OCI-LY7 (cell line): ENCODE data around the gene PRR30. TPM values are rescaled to one million over a fixed set of nuclear protein-coding genes. Genes with fewer than 3 reads are reported as not detected.

Experiments
- BruUV-seq: library from RNA; stranded (reverse); fragments of 400-500 nt; replicated peaks from 2 replicates; lab custom pipeline; 2021; lab: Mats Ljungman, UMichigan
- CTCF ChIA-PET: fragments of 300-600 bp; sonication (Branson Sonifier 250); formaldehyde crosslinking; loops from one replicate; lab custom pipeline; 2022; ENCODE audit warnings: antibody characterized with exemption; ENCODE audit not compliant: unreplicated experiment; lab: Charles Lee
- POLR2A ChIA-PET: fragments of 300-600 bp; sonication (Branson Sonifier 250); formaldehyde crosslinking; loops from one replicate; lab custom pipeline; 2022; ENCODE audit warnings: antibody characterized with exemption; lab: Charles Lee
- DNase-seq: peaks from one replicate; pipeline ENCODE4 v3.0.0-alpha.2; 2015; ENCODE audit warnings: low spot score
- H2AFZ ChIP-seq: fragments of 200-600 bp; sonication (generic), shearing (Covaris generic); 2 replicates; pipeline ENCODE4 v1.6.1; 2014; ENCODE audit warnings: mild to moderate bottlenecking, antibody characterized with exemption, low read length, moderate library complexity
- H3K27ac ChIP-seq: fragments of 200-600 bp; sonication (generic); 2 replicates; pipeline ENCODE4 v1.5.1; 2014; ENCODE audit warnings: mixed run types, low read depth, mild to moderate bottlenecking, moderate library complexity, low read length, inconsistent platforms; ENCODE audit not compliant: poor library complexity, severe bottlenecking
- H3K36me3 ChIP-seq: fragments of 200-600 bp; sonication (generic); 2 replicates; pipeline ENCODE4 v1.6.1; 2014; ENCODE audit warnings: mild to moderate bottlenecking, antibody characterized with exemption, low read length, moderate library complexity, mixed read lengths; ENCODE audit not compliant: insufficient read depth
- H3K4me1 ChIP-seq: fragments of 200-600 bp; sonication (generic); 2 replicates; pipeline ENCODE4 v1.5.1; 2014; ENCODE audit warnings: mild to moderate bottlenecking, low read length; ENCODE audit not compliant: insufficient read depth, poor library complexity, severe bottlenecking
- H3K4me2 ChIP-seq: fragments of 200-600 bp; sonication (generic); 2 replicates; pipeline ENCODE4 v1.6.1; 2014; ENCODE audit warnings: mild to moderate bottlenecking, low read length
- H3K4me3 ChIP-seq: fragments of 200-600 bp; sonication (generic); 2 replicates; pipeline ENCODE4 v1.5.1; 2014; ENCODE audit warnings: mild to moderate bottlenecking, low read depth, low read length; ENCODE audit not compliant: poor library complexity, severe bottlenecking
- H3K79me2 ChIP-seq: fragments of 200-600 bp; sonication (generic); 2 replicates; pipeline ENCODE4 v1.6.1; 2016; ENCODE audit warnings: low read depth, mild to moderate bottlenecking, low read length, moderate library complexity, mixed read lengths; ENCODE audit not compliant: insufficient read depth
- H3K9me2 ChIP-seq: fragments of 200-600 bp; sonication (generic); 2 replicates; pipeline ENCODE4 v1.6.1; 2016; ENCODE audit warnings: mild to moderate bottlenecking, low read length, mixed read lengths; ENCODE audit not compliant: insufficient read depth
- H3K9me3 ChIP-seq: fragments of 200-600 bp; sonication (generic); 2 replicates; pipeline ENCODE4 v1.6.1; 2014; ENCODE audit warnings: mild to moderate bottlenecking, mixed run types, low read length, mixed read lengths
- H4K20me1 ChIP-seq: fragments of 200-600 bp; sonication (generic); 2 replicates; pipeline ENCODE4 v1.6.1; 2014; ENCODE audit warnings: mild to moderate bottlenecking, antibody characterized with exemption, low read length, moderate library complexity, mixed read lengths; ENCODE audit not compliant: insufficient read depth
- EZH2phosphoT487 ChIP-seq: fragments of 200-600 bp; sonication (generic); IDR thresholded peaks from 2 replicates; pipeline ENCODE4 v1.6.1; 2018; ENCODE audit warnings: low read depth, borderline replicate concordance, mild to moderate bottlenecking, mixed run types, antibody characterized with exemption, low read length, moderate library complexity, mixed read lengths
- intact Hi-C: fragments of 100-400 bp; cut with micrococcal nuclease; formaldehyde crosslinking; loops from one replicate; pipeline ENCODE4 v1.10.0; 2022; ENCODE audit not compliant: unreplicated experiment
- total RNA-seq, 2 experiments: library from RNA; depleted of rRNA in 1 of 2; stranded (reverse); fragments of >200 nt in 1 of 2; shearing (Covaris generic) in 1 of 2; gene quantifications; 2 replicates each; pipeline ENCODE4 v1.2.3, GENCODE V29; 2014 to 2022
- TF ChIP-seq, protein P1 (sequence below): fragments of 200-600 bp; sonication (generic); conservative IDR thresholded peaks from 2 replicates; pipeline ENCODE4 v1.5.1; 2014; ENCODE audit warnings: mild to moderate bottlenecking, antibody characterized with exemption, low read length, moderate library complexity, mixed read lengths

The PRR30 gene
- total RNA-seq, 2 experiments from 2014 or later, result not detected

DNA sequence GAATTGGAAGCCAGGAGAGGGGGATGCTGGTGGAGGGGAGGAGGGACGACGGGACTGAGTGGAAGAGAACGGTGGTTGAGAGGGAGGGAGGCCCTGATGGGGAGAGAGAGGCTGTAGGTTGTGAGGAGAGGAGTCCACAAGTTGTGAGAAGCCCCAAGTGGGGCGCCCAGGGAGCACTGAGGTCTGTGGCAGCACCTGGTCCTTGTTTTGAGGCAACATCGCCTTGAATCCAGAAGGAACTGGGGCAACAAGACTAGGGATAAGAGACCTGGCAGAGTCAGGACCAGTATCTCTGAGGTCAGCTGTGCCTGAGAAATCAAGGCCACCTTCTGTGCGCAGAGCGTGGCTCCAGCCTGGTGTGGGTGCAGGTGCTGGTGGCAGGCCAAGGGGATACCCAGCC is 1.1 kb downstream of the PRR30 start:
- ChIA-PET POLR2A (no interaction called here), CTCF (no interaction called here)
- Histone ChIP-seq H3K27ac (no peak overlapping the region), H2AFZ (no peak overlapping the region), H4K20me1 (peaks cover 5% of the 10 kb centered on the region; the same call in 1 of the 2 replicates), H3K4me3 (no peak overlapping the region), H3K4me1 (peaks cover 14% of the 10 kb centered on the region), H3K4me2 (no peak overlapping the region), H3K9me2 (no peaks in the 10 kb centered on the region), H3K9me3 (peaks cover 2% of the 10 kb centered on the region; the same call in 1 of the 2 replicates), H3K79me2 (peaks cover 12% of the 10 kb centered on the region), H3K36me3 (peaks cover 4% of the 10 kb centered on the region; the same call in 1 of the 2 replicates)
- no peak for TF ChIP-seq EZH2phosphoT487
- TF ChIP-seq, protein P1, sequence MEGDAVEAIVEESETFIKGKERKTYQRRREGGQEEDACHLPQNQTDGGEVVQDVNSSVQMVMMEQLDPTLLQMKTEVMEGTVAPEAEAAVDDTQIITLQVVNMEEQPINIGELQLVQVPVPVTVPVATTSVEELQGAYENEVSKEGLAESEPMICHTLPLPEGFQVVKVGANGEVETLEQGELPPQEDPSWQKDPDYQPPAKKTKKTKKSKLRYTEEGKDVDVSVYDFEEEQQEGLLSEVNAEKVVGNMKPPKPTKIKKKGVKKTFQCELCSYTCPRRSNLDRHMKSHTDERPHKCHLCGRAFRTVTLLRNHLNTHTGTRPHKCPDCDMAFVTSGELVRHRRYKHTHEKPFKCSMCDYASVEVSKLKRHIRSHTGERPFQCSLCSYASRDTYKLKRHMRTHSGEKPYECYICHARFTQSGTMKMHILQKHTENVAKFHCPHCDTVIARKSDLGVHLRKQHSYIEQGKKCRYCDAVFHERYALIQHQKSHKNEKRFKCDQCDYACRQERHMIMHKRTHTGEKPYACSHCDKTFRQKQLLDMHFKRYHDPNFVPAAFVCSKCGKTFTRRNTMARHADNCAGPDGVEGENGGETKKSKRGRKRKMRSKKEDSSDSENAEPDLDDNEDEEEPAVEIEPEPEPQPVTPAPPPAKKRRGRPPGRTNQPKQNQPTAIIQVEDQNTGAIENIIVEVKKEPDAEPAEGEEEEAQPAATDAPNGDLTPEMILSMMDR, result no peak
- intact Hi-C loops, result no loop called here
- no peak for DNase-seq
- BruUV-seq, result no TSS peak

DNA sequence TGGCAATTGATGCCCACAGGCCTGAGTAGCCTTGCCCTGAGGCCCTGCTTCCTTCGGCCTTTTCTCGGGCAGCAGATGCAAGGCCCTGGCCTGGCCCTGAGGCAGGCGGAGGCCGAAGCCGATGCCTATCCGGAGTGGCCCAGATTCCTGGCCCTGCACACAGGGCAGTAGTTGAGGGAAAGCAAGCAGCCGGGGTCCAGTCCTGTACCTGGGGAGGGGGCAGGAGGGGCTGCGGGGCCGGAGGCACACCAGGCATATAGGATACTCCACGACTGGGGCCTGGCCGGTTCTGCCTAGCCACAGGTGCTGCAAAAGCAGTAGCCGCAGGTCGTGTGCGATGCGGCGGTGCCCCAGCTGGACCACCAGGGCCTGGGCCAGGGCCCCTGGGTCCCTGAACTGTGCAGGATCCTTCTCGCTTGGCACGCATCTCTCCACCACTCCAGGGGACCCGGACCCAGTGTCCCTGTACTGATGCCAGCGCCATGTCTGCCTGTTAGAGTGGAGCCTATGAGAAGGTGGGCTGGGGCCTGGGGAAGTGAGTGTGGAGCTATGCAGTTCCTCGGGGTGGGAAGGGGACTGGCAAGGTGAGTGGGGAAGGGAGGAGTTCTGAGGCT is 1.8 kb downstream of the PRR30 start:
- H3K36me3 ChIP-seq, result peaks cover 11% of the 10 kb centered on the region
- H2AFZ ChIP-seq, result no peak overlapping the region
- intact Hi-C loops, result no loop called here
- H3K4me2 ChIP-seq, result no peak overlapping the region
- TF ChIP-seq, protein P1, result no peak
- no peak for TF ChIP-seq EZH2phosphoT487
- peaks cover 5% of the 10 kb centered on the region; the same call in 1 of the 2 replicates for H4K20me1 ChIP-seq
- BruUV-seq, result no TSS peak
- no peaks in the 10 kb centered on the region for H3K9me3 ChIP-seq
- H3K79me2 ChIP-seq, result peaks cover 19% of the 10 kb centered on the region
- H3K4me3 ChIP-seq, result no peak overlapping the region
- H3K4me1 ChIP-seq, result peaks cover 20% of the 10 kb centered on the region
- H3K9me2 ChIP-seq, result no peaks in the 10 kb centered on the region
- no peak for DNase-seq
- ChIA-PET POLR2A (interaction anchor here (0.8 kb wide), 1 partner anchor 23 kb away, joined by 3 read pairs; no protein-coding TSS in a partner anchor), CTCF (no interaction called here)
- H3K27ac ChIP-seq, result no peak overlapping the region

DNA sequence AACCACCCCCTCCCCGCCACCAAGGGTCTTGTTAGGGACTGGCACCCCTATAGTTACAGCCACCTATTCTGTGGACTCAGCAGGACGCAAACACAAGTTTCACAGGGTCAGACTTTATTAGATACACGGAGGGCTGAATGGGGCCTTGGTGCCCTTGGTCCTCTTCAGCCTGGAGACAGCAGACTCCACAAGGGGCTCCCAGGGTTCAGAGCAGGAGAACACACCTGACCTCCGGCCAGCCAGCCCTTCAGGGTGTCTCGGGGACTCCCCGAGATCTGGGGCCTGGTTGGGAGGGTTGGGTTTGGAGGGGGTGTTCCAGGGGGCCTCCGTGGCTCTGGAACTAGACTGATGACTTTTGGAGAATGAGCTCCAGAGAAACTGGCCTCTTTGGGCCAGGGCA is 2.5 kb downstream of the PRR30 start:
- ChIA-PET CTCF (no interaction called here), POLR2A (interaction anchor here (0.6 to 0.8 kb wide), 2 partner anchors 22 to 142 kb away, joined by 3 to 4 read pairs; no protein-coding TSS in a partner anchor)
- H3K4me1 ChIP-seq, result peaks cover 20% of the 10 kb centered on the region
- no peak overlapping the region for H2AFZ ChIP-seq
- TF ChIP-seq, protein P1, result no peak
- no peak for TF ChIP-seq EZH2phosphoT487
- H3K79me2 ChIP-seq, result peaks cover 20% of the 10 kb centered on the region
- no peaks in the 10 kb centered on the region for H3K9me3 ChIP-seq
- no peak for DNase-seq
- peaks cover 5% of the 10 kb centered on the region; the same call in 1 of the 2 replicates for H4K20me1 ChIP-seq
- intact Hi-C loops, result no loop called here
- no peak overlapping the region for H3K4me2 ChIP-seq
- no peak overlapping the region for H3K4me3 ChIP-seq
- no peaks in the 10 kb centered on the region for H3K9me2 ChIP-seq
- no peak overlapping the region for H3K27ac ChIP-seq
- BruUV-seq, result no TSS peak
- H3K36me3 ChIP-seq, result peaks cover 18% of the 10 kb centered on the region
